Measurements from ENCODE around the gene AMELX.

AMELX gene

GRCh38 chrX:11311706-11312105 lies 18.5 kb downstream of the AMELX start:
- no peak for DNase-seq

GRCh38 chrX:11319806-11320520 lies 26.8 kb downstream of the AMELX start:
- no peak for DNase-seq

- DNase-seq, result no peak
These were observed 28.8 kb downstream of the AMELX start for GRCh38 chrX:11321986-11322385.

- no peak for DNase-seq
These were observed 34.9 kb downstream of the AMELX start for GRCh38 chrX:11328134-11328533.

GRCh38 chrX:11329021-11329420 lies 35.8 kb downstream of the AMELX start:
- DNase-seq, result no peak

- no peak for DNase-seq
These were observed 38.6 kb downstream of the AMELX start for GRCh38 chrX:11331788-11332187.

GRCh38 chrX:11334165-11334564 lies 41.0 kb downstream of the AMELX start:
- no peak for DNase-seq

GRCh38 chrX:11336201-11336600 lies 43.0 kb downstream of the AMELX start:
- DNase-seq, result no peak

GRCh38 chrX:11337292-11338009 lies 44.2 kb downstream of the AMELX start:
- no peak for DNase-seq

GRCh38 chrX:11341274-11342201 lies 48.3 kb downstream of the AMELX start:
- no peak for DNase-seq

GRCh38 chrX:11342673-11343072 lies 49.5 kb downstream of the AMELX start:
- DNase-seq, result no peak

- DNase-seq, result no peak
These were observed 53.0 kb downstream of the AMELX start for GRCh38 chrX:11346121-11346682.

GRCh38 chrX:11347300-11347699 lies 54.1 kb downstream of the AMELX start:
- no peak for DNase-seq

GRCh38 chrX:11349020-11349419 lies 55.8 kb downstream of the AMELX start:
- no peak for DNase-seq

GRCh38 chrX:11349661-11350337 lies 56.6 kb downstream of the AMELX start:
- DNase-seq, result no peak
